Body of pancreas (tissue), 4 donors: ENCODE results near the gene DEPDC4. TPM values are rescaled to one million over a fixed set of nuclear protein-coding genes. Genes with fewer than 3 reads are reported as not detected.

Experiments used
- ATAC-seq: fragments of 150-250 bp; one replicate; pipeline ENCODE4 v1.9.1; 2016
- DNase-seq, 4 donors: peaks; one replicate each; pipeline ENCODE4 v3.0.0-alpha.2; 2019
- H3K27ac ChIP-seq, 4 donors: fragments of 200-600 bp; sonication (generic); 1 replicate in 3 of 4; 2 replicates in 1 of 4; pipeline versions ENCODE4 v1.5.1 to v1.6.1; 2016 to 2019; ENCODE audit warnings: mild to moderate bottlenecking in 1 of 4, mixed read lengths in 1 of 4, moderate library complexity in 1 of 4
- H3K27me3 ChIP-seq, 2 donors: fragments of 200-600 bp; sonication (generic); one replicate each; pipeline ENCODE4 v1.6.0; 2016; ENCODE audit warnings: mild to moderate bottlenecking in 1 of 2
- H3K36me3 ChIP-seq, 2 donors: fragments of 200-600 bp; sonication (generic); replicated peaks in 1 of 2; 2 replicates each; pipeline ENCODE4 v1.5.1; 2016; ENCODE audit warnings: low read depth in 2 of 2; ENCODE audit not compliant: insufficient read depth in 1 of 2
- H3K4me1 ChIP-seq: fragments of 200-600 bp; sonication (generic); one replicate; pipeline ENCODE4 v1.6.0; 2016
- H3K4me3 ChIP-seq, 2 donors: fragments of 200-600 bp; sonication (generic); 1 replicate in 1 of 2; 2 replicates in 1 of 2; pipeline ENCODE4 v1.5.1; 2016 to 2019
- H3K9me3 ChIP-seq, 3 donors: fragments of 200-600 bp; sonication (generic); 1 replicate in 2 of 3; 2 replicates in 1 of 3; pipeline ENCODE4 v1.5.1; 2016
- CTCF ChIP-seq, 7 experiments: fragments of 450-650 bp in 4 of 7; fragments of 200-600 bp in 3 of 7; sonication (generic) in 3 of 7; IDR thresholded peaks; one replicate each; pipeline ENCODE4 v1.5.1; 2016 to 2019; ENCODE audit warnings: antibody characterized with exemption in 7 of 7
- POLR2A ChIP-seq, 3 donors: fragments of 450-650 bp; IDR thresholded peaks; one replicate each; pipeline ENCODE4 v1.6.1; 2016; ENCODE audit warnings: antibody characterized with exemption in 3 of 3, mild to moderate bottlenecking in 2 of 3
- WGBS, 2 donors: methylation state at CpG; one replicate each; pipeline ENCODE4 v1.1.5; 2017; 5-methylcytosine and 5-hydroxymethylcytosine counted together
- intact Hi-C: fragments of 100-400 bp; cut with DNase I; formaldehyde crosslinking; loops from one replicate; pipeline ENCODE4 v1.15.1; 2023
- total RNA-seq, 2 donors: library from RNA; depleted of rRNA; stranded (reverse); fragments of >200 nt; gene quantifications; one replicate each; pipeline ENCODE4 v1.1.0, GENCODE V29; 2016

The DEPDC4 gene
- total RNA-seq, 2 donors from 2014 or later = 2.1 TPM; not detected in 1

- H3K27ac ChIP-seq = no peak overlapping the region
- H3K27me3 ChIP-seq = no peaks in the 10 kb centered on the region
- intact Hi-C loops = no loop called here
- DNase-seq = no peak
- H3K4me3 ChIP-seq = no peak overlapping the region
- no peak for ATAC-seq
- H3K36me3 ChIP-seq = no peaks in the 10 kb centered on the region
- H3K4me1 ChIP-seq = peaks cover 27% of the 10 kb centered on the region
- 89% methylated on average over 4 of the region's 4 CpGs for WGBS, 2 donors
- no peak for TF ChIP-seq CTCF (IDR thresholded peaks at IDR 0.05)
- no peak for TF ChIP-seq POLR2A (IDR thresholded peaks at IDR 0.05)
- no peaks in the 10 kb centered on the region for H3K9me3 ChIP-seq
Observed at GRCh38 chr12:100273782-100274181, 6.9 kb upstream of the DEPDC4 start.

- H3K27me3 ChIP-seq = no peaks in the 10 kb centered on the region
- H3K4me3 ChIP-seq = no peak overlapping the region
- no peaks in the 10 kb centered on the region for H3K9me3 ChIP-seq
- no peak for ATAC-seq
- intact Hi-C loops = no loop called here
- TF ChIP-seq POLR2A (IDR thresholded peaks at IDR 0.05) = no peak
- no peak for TF ChIP-seq CTCF (IDR thresholded peaks at IDR 0.05)
- peaks cover 32% of the 10 kb centered on the region for H3K4me1 ChIP-seq
- H3K27ac ChIP-seq = no peak overlapping the region
- H3K36me3 ChIP-seq = no peaks in the 10 kb centered on the region
- DNase-seq = no peak
- WGBS, 2 donors = 44 to 54% methylated on average over 5 of the region's 5 CpGs
Observed at GRCh38 chr12:100268835-100269564, 2.1 kb upstream of the DEPDC4 start.

- H3K27ac ChIP-seq = peak overlapping the region; percentile 84 to 98 (median 96)
- intact Hi-C loops = no loop called here
- ATAC-seq (peak; percentile 3), DNase-seq (peak in 1 of 4 donors; percentile 41)
- H3K36me3 ChIP-seq = no peaks in the 10 kb centered on the region
- H3K9me3 ChIP-seq = no peaks in the 10 kb centered on the region
- H3K27me3 ChIP-seq = no peaks in the 10 kb centered on the region
- H3K4me1 ChIP-seq = peaks cover 32% of the 10 kb centered on the region
- TF ChIP-seq CTCF (IDR thresholded peaks at IDR 0.05) (no peak), POLR2A (IDR thresholded peaks at IDR 0.05) (no peak)
- 0 to 2% methylated on average over 14 to 33 of the region's 33 CpGs for WGBS, 2 donors
- peak overlapping the region; percentile 78 to 86 for H3K4me3 ChIP-seq
Observed at GRCh38 chr12:100267603-100268281, 863 bp upstream of the DEPDC4 start.

GRCh38 chr12:100266585-100266834 lies 369 bp downstream of the DEPDC4 start:
- peak overlapping the region; percentile 19 to 98 (median 96) for H3K27ac ChIP-seq
- peak overlapping the region in 1 of 2 donors; percentile 86 for H3K4me3 ChIP-seq
- 0 to 1% methylated on average over 5 to 6 of the region's 6 CpGs for WGBS, 2 donors
- intact Hi-C loops = no loop called here
- DNase-seq = peak in 2 of 4 donors; percentile 94 to 98
- ATAC-seq = peak; percentile 79
- no peaks in the 10 kb centered on the region for H3K36me3 ChIP-seq
- H3K27me3 ChIP-seq = no peaks in the 10 kb centered on the region
- no peaks in the 10 kb centered on the region for H3K9me3 ChIP-seq
- TF ChIP-seq POLR2A (IDR thresholded peaks at IDR 0.05) = no peak
- no peak for TF ChIP-seq CTCF (IDR thresholded peaks at IDR 0.05)
- H3K4me1 ChIP-seq = peaks cover 25% of the 10 kb centered on the region
